Stimulated activated effector memory CD8-positive, alpha-beta T cell treated with anti-CD3 and anti-CD28 coated beads, Interleukin-12 subunit alpha, Interleukin-12 subunit beta, amount 100 ng/mL, for 72 hours (primary cell): ENCODE results near the gene ARHGAP30.

Experiments used
- ATAC-seq: fragments of 150-1000 bp; cut with Tn5 transposase; 2 replicates; pipeline ENCODE4 v1.10.0; 2021
- DNase-seq, 2 donors: peaks; one replicate each; pipeline ENCODE4 v3.0.0; 2021 to 2022; ENCODE audit warnings: low spot score in 2 of 2
- H3K27ac Mint-ChIP-seq: one replicate; pipeline ENCODE4 v1.8.0; 2022; ENCODE audit warnings: mild to moderate bottlenecking, mixed read lengths
- H3K36me3 Mint-ChIP-seq: one replicate; pipeline ENCODE4 v1.8.0; 2022; ENCODE audit warnings: mild to moderate bottlenecking, mixed read lengths
- H3K4me1 Mint-ChIP-seq: one replicate; pipeline ENCODE4 v1.8.0; 2022; ENCODE audit warnings: mixed read lengths
- H3K4me3 Mint-ChIP-seq: one replicate; pipeline ENCODE4 v1.8.0; 2022; ENCODE audit warnings: mild to moderate bottlenecking, mixed read lengths
- H3K9me3 Mint-ChIP-seq: one replicate; pipeline ENCODE4 v1.8.0; 2022; ENCODE audit warnings: mixed read lengths

ARHGAP30 gene

GRCh38 chr1:161000736-161001480 is 68.8 kb downstream of the ARHGAP30 start:
- no peaks in the 10 kb centered on the region for H3K4me1 Mint-ChIP-seq
- no peak for ATAC-seq

GRCh38 chr1:160999376-160999775 is 70.3 kb downstream of the ARHGAP30 start:
- H3K27ac Mint-ChIP-seq: peak overlapping the region; percentile 61
- H3K4me1 Mint-ChIP-seq: peaks cover 8% of the 10 kb centered on the region
- no peaks in the 10 kb centered on the region for H3K9me3 Mint-ChIP-seq
- DNase-seq (no peak), ATAC-seq (no peak)
- peaks cover 29% of the 10 kb centered on the region for H3K36me3 Mint-ChIP-seq
- no peak overlapping the region for H3K4me3 Mint-ChIP-seq

More at GRCh38 chr1:161000736-161001480, 68.8 kb downstream of the ARHGAP30 start:
- H3K27ac Mint-ChIP-seq: peak overlapping the region; percentile 10
- peaks cover 29% of the 10 kb centered on the region for H3K36me3 Mint-ChIP-seq
- DNase-seq: no peak
- H3K4me3 Mint-ChIP-seq: no peak overlapping the region
- H3K9me3 Mint-ChIP-seq: no peaks in the 10 kb centered on the region

DNA sequence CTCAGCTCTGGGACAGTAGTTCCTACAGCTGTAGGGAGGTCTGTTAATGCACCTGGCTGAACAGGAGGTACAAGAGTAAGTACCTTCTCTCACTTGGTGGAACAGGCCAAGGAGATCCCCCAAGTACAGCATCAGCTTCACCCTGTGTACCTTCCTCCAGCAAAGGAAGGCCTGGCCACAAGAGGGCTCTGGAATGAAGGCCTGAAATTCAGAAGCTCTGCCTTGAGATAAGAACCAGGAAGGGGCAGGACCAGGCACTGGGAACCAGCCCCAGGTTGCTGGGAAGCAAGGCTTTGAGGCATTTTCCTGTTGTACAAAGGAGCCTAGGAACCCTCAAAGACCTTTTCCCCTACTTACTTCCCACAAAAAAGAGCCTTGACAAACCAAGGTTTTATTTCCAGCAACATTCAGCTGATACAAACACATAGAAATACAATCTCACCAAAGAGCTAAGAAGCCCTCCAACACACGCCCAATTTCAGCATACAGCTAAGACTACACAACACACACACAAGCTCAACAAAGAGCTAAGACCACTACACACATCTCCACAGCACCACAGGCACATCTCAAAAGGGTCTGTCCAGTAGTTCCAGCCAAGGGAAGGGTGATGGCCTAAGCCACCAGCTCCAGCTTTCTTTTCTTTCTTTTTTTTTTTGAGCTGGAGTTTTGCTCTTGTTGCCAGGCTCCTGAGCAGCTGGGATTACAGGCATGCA is 72.2 kb downstream of the ARHGAP30 start:
- no peaks in the 10 kb centered on the region for H3K9me3 Mint-ChIP-seq
- no peak for DNase-seq
- ATAC-seq: peak; percentile 68
- peaks cover 29% of the 10 kb centered on the region for H3K36me3 Mint-ChIP-seq
- no peak overlapping the region for H3K4me3 Mint-ChIP-seq
- H3K4me1 Mint-ChIP-seq: peaks cover 8% of the 10 kb centered on the region
- H3K27ac Mint-ChIP-seq: peak overlapping the region; percentile 36
